Limb (tissue), 2 donors: ENCODE data around the gene CTTNBP2.

Experiments used
- DNase-seq, 2 donors: peaks; one replicate each; pipeline ENCODE4 v3.0.0-alpha.2; 2016; ENCODE audit errors: extremely low spot score in 2 of 2

CTTNBP2 gene

DNA sequence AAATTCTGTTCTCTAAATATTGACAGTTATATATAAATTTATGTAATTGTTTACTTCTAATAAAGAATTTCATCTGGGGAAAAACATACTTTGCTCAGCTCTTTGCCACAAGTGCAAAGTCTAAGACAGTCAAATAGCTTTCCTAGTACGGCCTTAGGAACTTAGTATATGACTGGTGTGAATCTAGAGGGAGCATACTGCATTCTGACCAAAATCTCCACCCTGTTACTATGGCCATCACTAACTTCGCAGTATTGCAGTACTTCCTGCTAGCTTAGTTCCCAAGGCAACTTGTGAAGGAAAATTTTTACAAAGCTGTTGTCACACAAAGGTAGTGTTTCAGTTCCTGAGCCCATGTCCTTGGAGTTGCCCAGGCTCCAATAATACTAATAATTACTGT is 211.9 kb downstream of the CTTNBP2 start:
- DNase-seq = no peak
